ENCODE results near the gene PELI2. TPM values are rescaled to one million over a fixed set of nuclear protein-coding genes. Genes with fewer than 3 reads are reported as not detected.

Gene PELI2
- total RNA-seq, 1 experiment from 2014 or later = 2.0 TPM

- TF ChIP-seq, protein P1, sequence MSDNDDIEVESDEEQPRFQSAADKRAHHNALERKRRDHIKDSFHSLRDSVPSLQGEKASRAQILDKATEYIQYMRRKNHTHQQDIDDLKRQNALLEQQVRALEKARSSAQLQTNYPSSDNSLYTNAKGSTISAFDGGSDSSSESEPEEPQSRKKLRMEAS (IDR thresholded peaks at IDR 0.05) = no peak
- TF ChIP-seq CEBPB (IDR thresholded peaks at IDR 0.05; ENCODE audit: low read depth) (no peak), ATF3 (IDR thresholded peaks at IDR 0.05) (no peak), ZFX (IDR thresholded peaks at IDR 0.05) (no peak), EZH2phosphoT487 (IDR thresholded peaks at IDR 0.05; ENCODE audit: borderline replicate concordance) (no peak), POLR2AphosphoS5 (IDR thresholded peaks at IDR 0.05; ENCODE audit: low read depth, low read length) (no peak), ZNF274 (IDR thresholded peaks at IDR 0.05; ENCODE audit: low read depth, low read length) (no peak), EGR1 (IDR thresholded peaks at IDR 0.05; ENCODE audit: low read depth) (no peak), YY1 (IDR thresholded peaks at IDR 0.05; ENCODE audit: extremely low read depth, insufficient replicate concordance, low read depth, low read length) (no peak), CBX3 (IDR thresholded peaks at IDR 0.05; ENCODE audit: low read depth) (no peak), TCF7L2 (IDR thresholded peaks at IDR 0.05; ENCODE audit: borderline replicate concordance, extremely low read depth, insufficient read depth, insufficient read length) (no peak), SRF (IDR thresholded peaks at IDR 0.05; ENCODE audit: low read depth) (no peak), CTCF (IDR thresholded peaks at IDR 0.05 in 2 of 3, conservative IDR thresholded peaks at IDR 0.05 in 1 of 3; ENCODE audit: borderline replicate concordance in 1 of 3, insufficient read depth in 1 of 3, low read depth in 2 of 3, low read length in 2 of 3) (no peak)
- Histone ChIP-seq H3K4me2 (ENCODE audit: low read length) (no peak overlapping the region), H3K9ac (ENCODE audit: low read length) (no peak overlapping the region), H3K9me3 (ENCODE audit: control insufficient read depth in 1 of 2, insufficient read depth in 1 of 2, low read depth in 1 of 2, low read length in 2 of 2) (no peaks in the 10 kb centered on the region), H3K27me3 (ENCODE audit: insufficient read depth, low read length) (peaks cover 34% of the 10 kb centered on the region), H3K79me2 (ENCODE audit: insufficient read depth, low read length) (no peaks in the 10 kb centered on the region), H3K4me1 (ENCODE audit: control insufficient read depth in 1 of 2, insufficient read depth in 2 of 2, low read length in 2 of 2) (no peaks in the 10 kb centered on the region), H3K4me3 (replicated peaks in 1 of 2; ENCODE audit: low read depth in 1 of 2, low read length in 2 of 2) (no peak overlapping the region), H3K9me2 (ENCODE audit: insufficient read depth) (no peaks in the 10 kb centered on the region), H2AFZ (ENCODE audit: low read depth, low read length, poor library complexity, severe bottlenecking) (no peak overlapping the region), H3K36me3 (ENCODE audit: control insufficient read depth in 1 of 2, insufficient read depth in 2 of 2, low read length in 2 of 2) (no peaks in the 10 kb centered on the region), H4K20me1 (ENCODE audit: insufficient read depth) (no peaks in the 10 kb centered on the region), H3K27ac (ENCODE audit: low read depth, low read length) (no peak overlapping the region)
- BruUV-seq (replicated peaks) = no TSS peak
- ChIA-PET RAD21 (ENCODE audit: low non-redundant PET in 1 of 2, low total read pairs in 2 of 2, uncharacterized antibody in 2 of 2, unreplicated experiment in 2 of 2) (no interaction called here), POLR2A (no interaction called here), CTCF (no interaction called here)
- DNase-seq (ENCODE audit: low read depth, low spot score) = no peak
- intact Hi-C loops (cut with micrococcal nuclease) = no loop called here
- ATAC-seq = no peak
These were observed 124.9 kb downstream of the PELI2 start for GRCh38 chr14:56243110-56243509.
